KMS-11 (cell line): ENCODE data around the gene THSD7A.

Source experiments
- H2AFZ ChIP-seq: fragments of 200-600 bp; sonication (generic); 2 replicates; pipeline ENCODE4 v1.6.1; 2016; ENCODE audit warnings: antibody characterized with exemption, mixed run types, low read depth
- H3K27ac ChIP-seq: fragments of 200-600 bp; sonication (generic); 2 replicates; pipeline ENCODE4 v1.6.1; 2016; ENCODE audit warnings: mild to moderate bottlenecking, mixed run types
- H3K27me3 ChIP-seq: fragments of 200-600 bp; sonication (generic); 2 replicates; pipeline ENCODE4 v1.6.1; 2017; ENCODE audit warnings: mild to moderate bottlenecking, low read depth, mixed run types, moderate library complexity; ENCODE audit not compliant: insufficient read depth
- H3K36me3 ChIP-seq: fragments of 200-600 bp; sonication (generic); 2 replicates; pipeline ENCODE4 v1.6.1; 2017; ENCODE audit warnings: mild to moderate bottlenecking, mixed run types; ENCODE audit not compliant: insufficient read depth
- H3K4me1 ChIP-seq: fragments of 200-600 bp; sonication (generic); 2 replicates; pipeline ENCODE4 v1.6.1; 2016; ENCODE audit warnings: mild to moderate bottlenecking, low read depth, mixed run types; ENCODE audit not compliant: poor library complexity, severe bottlenecking
- H3K4me2 ChIP-seq: fragments of 200-600 bp; sonication (generic); 2 replicates; pipeline ENCODE4 v1.7.0; 2016; ENCODE audit warnings: mild to moderate bottlenecking, mixed run types
- H3K4me3 ChIP-seq: fragments of 200-600 bp; sonication (generic); IDR thresholded peaks from 2 replicates; pipeline ENCODE4 v1.6.1; 2017; ENCODE audit warnings: low read depth, low read length, mixed read lengths; ENCODE audit not compliant: insufficient read depth
- H3K79me2 ChIP-seq: fragments of 200-600 bp; sonication (generic); 2 replicates; pipeline ENCODE4 v1.6.1; 2016; ENCODE audit warnings: low read depth, mixed run types; ENCODE audit not compliant: insufficient read depth
- H3K9ac ChIP-seq: fragments of 200-600 bp; sonication (generic); 2 replicates; pipeline ENCODE4 v1.6.1; 2016; ENCODE audit warnings: mild to moderate bottlenecking, mixed run types
- H4K20me1 ChIP-seq: fragments of 200-600 bp; sonication (generic); 2 replicates; pipeline ENCODE4 v1.6.1; 2016; ENCODE audit warnings: mild to moderate bottlenecking, mixed run types; ENCODE audit not compliant: insufficient read depth
- CTCF ChIP-seq: fragments of 200-600 bp; sonication (generic); conservative IDR thresholded peaks from 2 replicates; pipeline ENCODE4 v1.6.1; 2017; ENCODE audit warnings: low read depth, mild to moderate bottlenecking, antibody characterized with exemption, low read length, moderate library complexity, mixed read lengths

The THSD7A gene

DNA sequence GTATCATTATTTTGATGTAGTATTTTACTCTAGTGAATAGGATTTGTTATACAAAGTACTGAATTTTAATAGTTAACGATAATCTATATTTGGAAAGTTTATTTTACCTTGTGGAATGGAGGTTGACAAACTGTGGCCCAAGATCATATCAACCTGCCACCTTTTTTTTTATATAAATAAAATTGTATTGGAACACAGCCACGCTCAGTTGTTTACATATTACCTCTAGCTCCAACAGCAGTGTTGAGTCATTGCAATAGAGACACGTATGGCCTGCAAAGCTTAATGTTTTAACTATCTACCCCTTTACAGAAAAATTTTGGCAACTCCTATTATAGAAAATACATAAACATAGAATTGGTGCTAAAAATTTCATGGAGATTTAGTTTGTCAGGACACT, 239.3 kb downstream of the THSD7A start:
- no peak for TF ChIP-seq CTCF
- no peak overlapping the region for H3K4me3 ChIP-seq
- H3K27me3 ChIP-seq, result no peaks in the 10 kb centered on the region
- no peak overlapping the region for H3K27ac ChIP-seq
- no peaks in the 10 kb centered on the region for H3K36me3 ChIP-seq
- no peaks in the 10 kb centered on the region for H3K4me1 ChIP-seq
- H3K4me2 ChIP-seq, result no peak overlapping the region
- H3K79me2 ChIP-seq, result no peaks in the 10 kb centered on the region
- H2AFZ ChIP-seq, result no peak overlapping the region
- no peaks in the 10 kb centered on the region for H4K20me1 ChIP-seq
- no peak overlapping the region for H3K9ac ChIP-seq

GRCh38 chr7:11591943-11592342, 240.1 kb downstream of the THSD7A start:
- H3K4me2 ChIP-seq, result no peak overlapping the region
- TF ChIP-seq CTCF, result no peak

DNA sequence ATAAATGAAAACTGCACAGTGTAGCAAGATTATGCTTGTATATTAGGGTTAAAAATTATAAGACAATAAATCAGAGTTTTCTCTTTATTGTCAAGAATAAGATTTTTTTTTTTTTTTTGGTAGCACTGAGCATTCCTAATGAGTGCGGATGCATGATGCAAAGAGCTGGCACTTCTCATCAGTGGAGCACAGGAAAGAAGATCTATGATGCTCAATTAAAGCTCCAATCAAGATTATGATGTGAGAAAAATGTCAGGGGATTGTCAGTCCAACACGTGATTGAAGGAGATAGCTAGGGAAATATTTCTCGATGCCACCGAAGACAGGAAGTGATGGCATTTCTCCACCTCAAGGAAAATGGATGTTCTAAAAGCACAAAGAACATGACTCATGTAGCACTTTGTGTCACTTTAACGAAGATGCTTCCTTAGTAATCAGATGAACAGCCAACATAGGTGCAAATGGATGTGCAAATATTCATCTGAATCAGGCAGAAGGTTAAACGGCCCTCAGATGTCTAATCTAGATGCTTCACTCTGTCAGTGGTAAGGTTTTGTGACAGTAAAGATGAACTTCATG, 240.9 kb downstream of the THSD7A start:
- Histone ChIP-seq H4K20me1 (no peaks in the 10 kb centered on the region), H3K4me3 (no peak overlapping the region), H2AFZ (no peak overlapping the region), H3K27me3 (no peaks in the 10 kb centered on the region), H3K4me2 (no peak overlapping the region), H3K9ac (no peak overlapping the region), H3K4me1 (no peaks in the 10 kb centered on the region), H3K79me2 (no peaks in the 10 kb centered on the region), H3K36me3 (no peaks in the 10 kb centered on the region), H3K27ac (no peak overlapping the region)
- TF ChIP-seq CTCF, result no peak

More at GRCh38 chr7:11591943-11592342, 240.1 kb downstream of the THSD7A start:
- Histone ChIP-seq H3K79me2 (no peaks in the 10 kb centered on the region), H2AFZ (no peak overlapping the region), H3K4me3 (no peak overlapping the region), H3K27me3 (no peaks in the 10 kb centered on the region), H3K4me1 (no peaks in the 10 kb centered on the region), H3K36me3 (no peaks in the 10 kb centered on the region), H3K27ac (no peak overlapping the region), H3K9ac (no peak overlapping the region), H4K20me1 (no peaks in the 10 kb centered on the region)

DNA sequence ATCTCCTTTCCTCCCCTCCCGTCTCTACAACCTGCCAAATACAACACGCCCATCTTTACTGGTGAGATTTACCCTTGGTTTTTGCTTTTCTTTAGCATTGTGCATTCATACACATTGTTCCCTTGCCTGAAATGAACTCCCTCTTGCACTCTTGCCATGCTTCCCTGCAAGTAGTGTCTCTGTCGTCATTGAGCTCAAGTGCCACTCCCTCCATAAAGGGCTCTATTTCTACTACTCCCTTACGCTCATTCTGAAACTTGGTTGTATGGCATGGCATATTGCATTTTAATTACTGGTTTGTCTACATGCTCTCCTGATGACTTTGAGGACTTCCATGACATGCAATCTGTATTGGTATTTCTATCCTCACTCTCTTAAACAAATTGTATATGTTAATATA, 242.7 kb downstream of the THSD7A start:
- Histone ChIP-seq H2AFZ (no peak overlapping the region), H4K20me1 (no peaks in the 10 kb centered on the region), H3K79me2 (no peaks in the 10 kb centered on the region), H3K27me3 (no peaks in the 10 kb centered on the region), H3K4me2 (no peak overlapping the region), H3K9ac (no peak overlapping the region), H3K27ac (no peak overlapping the region), H3K36me3 (no peaks in the 10 kb centered on the region), H3K4me1 (no peaks in the 10 kb centered on the region), H3K4me3 (no peak overlapping the region)
- TF ChIP-seq CTCF, result no peak
